ENCODE data around the gene MORC4. TPM values are rescaled to one million over a fixed set of nuclear protein-coding genes. Genes with fewer than 3 reads are reported as not detected.

The MORC4 gene
- total RNA-seq, 3 donors from 2014 or later = 17.3 to 19.7 (median 18.2) TPM

- intact Hi-C loops (cut with DNase I; ENCODE audit: low total_unique reads) = no loop called here
- Histone ChIP-seq H3K9me3 (no peaks in the 10 kb centered on the region), H3K27ac (no peak overlapping the region), H3K27me3 (peaks cover 0 to 39% of the 10 kb centered on the region in 2 donors), H3K36me3 (no peaks in the 10 kb centered on the region), H3K4me1 (no peaks in the 10 kb centered on the region), H3K4me3 (no peak overlapping the region)
- TF ChIP-seq POLR2AphosphoS5 (IDR thresholded peaks at IDR 0.05) (no peak), CTCF (IDR thresholded peaks at IDR 0.05) (no peak), POLR2A (IDR thresholded peaks at IDR 0.05) (no peak)
- no peak for DNase-seq (ENCODE audit: low spot score in 2 of 2)
Observed at GRCh38 chrX:107008034-107008433, 8.0 kb upstream of the MORC4 start.

GRCh38 chrX:106999002-106999975 is 723 bp downstream of the MORC4 start:
- Histone ChIP-seq H3K36me3 (no peaks in the 10 kb centered on the region), H3K9me3 (no peaks in the 10 kb centered on the region), H3K4me3 (peak overlapping the region; percentile 60 to 77 (median 62)), H3K27me3 (peaks cover 0 to 55% of the 10 kb centered on the region in 2 donors), H3K4me1 (no peaks in the 10 kb centered on the region), H3K27ac (peak overlapping the region; percentile 62 to 78)
- intact Hi-C loops (cut with DNase I; ENCODE audit: low total_unique reads) = no loop called here
- peak in 1 of 2 donors; percentile 28 for DNase-seq (ENCODE audit: low spot score in 2 of 2)
- peak in 1 of 3 donors; percentile 17 for TF ChIP-seq CTCF (IDR thresholded peaks at IDR 0.05)
- TF ChIP-seq POLR2A (IDR thresholded peaks at IDR 0.05) = no peak
- no peak for TF ChIP-seq POLR2AphosphoS5 (IDR thresholded peaks at IDR 0.05)

GRCh38 chrX:106997611-106998010 is 2.4 kb downstream of the MORC4 start:
- no peak for DNase-seq (ENCODE audit: low spot score in 2 of 2)
- intact Hi-C loops (cut with DNase I; ENCODE audit: low total_unique reads) = no loop called here
- TF ChIP-seq CTCF (IDR thresholded peaks at IDR 0.05) (no peak), POLR2A (IDR thresholded peaks at IDR 0.05) (no peak), POLR2AphosphoS5 (IDR thresholded peaks at IDR 0.05) (no peak)

GRCh38 chrX:106995678-106996077 is 4.3 kb downstream of the MORC4 start:
- H3K9me3 ChIP-seq = no peaks in the 10 kb centered on the region
- no peak overlapping the region for H3K27ac ChIP-seq
- no peaks in the 10 kb centered on the region for H3K4me1 ChIP-seq
- H3K4me3 ChIP-seq = no peak overlapping the region
- TF ChIP-seq POLR2AphosphoS5 (IDR thresholded peaks at IDR 0.05) (no peak), CTCF (IDR thresholded peaks at IDR 0.05) (no peak), POLR2A (IDR thresholded peaks at IDR 0.05) (no peak)
- H3K36me3 ChIP-seq = no peaks in the 10 kb centered on the region
- peaks cover 0 to 57% of the 10 kb centered on the region in 2 donors for H3K27me3 ChIP-seq
- intact Hi-C loops (cut with DNase I; ENCODE audit: low total_unique reads) = no loop called here
- no peak for DNase-seq (ENCODE audit: low spot score in 2 of 2)

More at GRCh38 chrX:106997611-106998010, 2.4 kb downstream of the MORC4 start:
- Histone ChIP-seq H3K9me3 (no peaks in the 10 kb centered on the region), H3K4me1 (no peaks in the 10 kb centered on the region), H3K4me3 (no peak overlapping the region), H3K36me3 (no peaks in the 10 kb centered on the region), H3K27ac (no peak overlapping the region), H3K27me3 (peaks cover 0 to 57% of the 10 kb centered on the region in 2 donors)

GRCh38 chrX:106987488-106987887 is 12.5 kb downstream of the MORC4 start:
- intact Hi-C loops (cut with DNase I; ENCODE audit: low total_unique reads) = no loop called here
- DNase-seq (ENCODE audit: low spot score in 2 of 2) = no peak
- Histone ChIP-seq H3K27me3 (peaks cover 0 to 16% of the 10 kb centered on the region in 2 donors), H3K36me3 (no peaks in the 10 kb centered on the region), H3K4me1 (no peaks in the 10 kb centered on the region), H3K9me3 (no peaks in the 10 kb centered on the region), H3K4me3 (no peak overlapping the region), H3K27ac (no peak overlapping the region)
- TF ChIP-seq POLR2A (IDR thresholded peaks at IDR 0.05) = no peak
- TF ChIP-seq CTCF (IDR thresholded peaks at IDR 0.05) = no peak
- TF ChIP-seq POLR2AphosphoS5 (IDR thresholded peaks at IDR 0.05) = no peak
